ENCODE measurements around the gene FSHR.

Gene FSHR, protein sequence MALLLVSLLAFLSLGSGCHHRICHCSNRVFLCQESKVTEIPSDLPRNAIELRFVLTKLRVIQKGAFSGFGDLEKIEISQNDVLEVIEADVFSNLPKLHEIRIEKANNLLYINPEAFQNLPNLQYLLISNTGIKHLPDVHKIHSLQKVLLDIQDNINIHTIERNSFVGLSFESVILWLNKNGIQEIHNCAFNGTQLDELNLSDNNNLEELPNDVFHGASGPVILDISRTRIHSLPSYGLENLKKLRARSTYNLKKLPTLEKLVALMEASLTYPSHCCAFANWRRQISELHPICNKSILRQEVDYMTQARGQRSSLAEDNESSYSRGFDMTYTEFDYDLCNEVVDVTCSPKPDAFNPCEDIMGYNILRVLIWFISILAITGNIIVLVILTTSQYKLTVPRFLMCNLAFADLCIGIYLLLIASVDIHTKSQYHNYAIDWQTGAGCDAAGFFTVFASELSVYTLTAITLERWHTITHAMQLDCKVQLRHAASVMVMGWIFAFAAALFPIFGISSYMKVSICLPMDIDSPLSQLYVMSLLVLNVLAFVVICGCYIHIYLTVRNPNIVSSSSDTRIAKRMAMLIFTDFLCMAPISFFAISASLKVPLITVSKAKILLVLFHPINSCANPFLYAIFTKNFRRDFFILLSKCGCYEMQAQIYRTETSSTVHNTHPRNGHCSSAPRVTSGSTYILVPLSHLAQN
- long read RNA-seq, donor 1, result 0 reads
- long read RNA-seq, donor 2, result 0 reads
- long read RNA-seq, donor 3, result 0 reads
- long read RNA-seq, donor 4, result 0 reads
- long read RNA-seq, donor 5, result 0 reads
- long read RNA-seq, donor 6, result 0 reads
- long read RNA-seq, donor 7, result 0 reads
- long read RNA-seq, donor 8, result 0 reads

DNA sequence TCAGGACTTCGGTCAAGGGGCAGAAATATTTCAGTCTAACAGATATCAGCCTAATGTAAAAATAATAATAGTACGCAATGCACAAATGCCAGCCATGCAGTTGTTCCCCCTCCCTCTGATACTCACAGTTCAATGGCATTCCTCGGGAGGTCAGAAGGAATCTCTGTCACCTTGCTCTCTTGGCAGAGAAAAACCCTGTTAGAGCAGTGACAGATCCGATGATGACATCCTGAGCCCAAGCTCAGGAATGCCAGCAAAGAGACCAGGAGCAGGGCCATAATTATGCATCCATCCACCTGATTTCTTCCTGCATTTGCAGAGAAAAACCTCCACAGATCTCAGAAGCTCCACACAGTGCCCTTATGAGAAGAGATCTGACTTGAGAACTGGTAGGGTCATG is at the start of gene FSHR:
FSHR (minus strand) TSS at position 376 of the 400 bp plus-strand sequence; CDS start at position 278, 98 bp downstream.
- no peak for DNase-seq

DNA sequence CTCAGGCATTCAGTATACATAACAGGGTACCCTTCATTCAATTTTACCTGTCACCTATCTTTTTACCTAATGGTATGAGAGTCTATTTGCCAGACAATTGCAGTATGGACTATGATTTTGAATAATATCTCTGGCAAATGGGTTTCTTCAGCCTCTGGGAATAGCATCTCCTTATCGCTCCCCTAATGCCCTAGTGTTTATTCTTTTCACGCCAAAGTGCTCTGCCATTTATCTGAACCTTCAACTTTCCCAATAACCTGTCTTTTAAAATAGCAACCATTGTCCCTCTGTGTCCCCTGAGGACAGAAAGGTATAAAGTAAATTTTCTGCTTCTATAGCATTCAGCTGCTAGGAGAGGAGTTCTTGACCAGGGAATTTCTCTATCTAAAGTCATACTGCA is 45.0 kb upstream of the FSHR start:
- DNase-seq, result no peak

DNA sequence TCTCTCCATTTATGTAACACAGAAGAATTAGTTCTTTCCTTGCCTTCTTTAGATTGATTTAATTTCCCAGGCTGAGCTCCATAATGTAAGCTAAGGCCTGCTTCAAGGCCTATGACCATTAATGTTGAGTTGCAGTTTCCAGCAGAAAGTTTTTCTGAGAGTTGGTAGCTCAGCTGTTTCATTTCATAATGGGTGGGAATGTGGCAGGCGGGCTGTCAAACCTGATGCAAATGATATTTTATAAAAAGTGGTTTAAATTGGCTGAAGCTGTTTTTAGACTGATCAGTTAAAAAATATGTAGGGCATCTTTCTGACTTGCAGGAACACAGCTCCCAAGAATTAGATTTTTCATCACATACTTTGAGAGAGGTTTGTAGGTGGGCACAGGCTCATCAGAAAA is 40.4 kb upstream of the FSHR start:
- no peak for DNase-seq

DNA sequence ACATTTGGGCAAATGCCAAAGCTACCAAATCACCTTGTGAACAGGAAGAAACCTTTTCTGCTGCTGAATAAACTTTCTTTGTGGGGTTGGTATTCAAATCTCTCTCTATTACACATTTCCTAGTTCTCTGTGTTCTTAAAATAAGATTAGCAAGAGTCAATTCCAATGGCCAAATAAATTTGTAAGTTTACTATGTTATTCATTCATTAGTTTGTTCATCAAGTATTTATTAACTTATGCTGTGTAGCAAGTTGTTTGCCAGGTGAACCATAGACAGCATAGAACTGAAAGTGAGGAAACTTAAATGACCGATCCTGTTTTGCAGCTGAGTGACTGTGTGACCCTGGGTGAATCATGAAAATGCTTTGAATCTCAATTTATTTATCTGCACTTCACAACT is 37.7 kb upstream of the FSHR start:
- DNase-seq, result no peak

DNA sequence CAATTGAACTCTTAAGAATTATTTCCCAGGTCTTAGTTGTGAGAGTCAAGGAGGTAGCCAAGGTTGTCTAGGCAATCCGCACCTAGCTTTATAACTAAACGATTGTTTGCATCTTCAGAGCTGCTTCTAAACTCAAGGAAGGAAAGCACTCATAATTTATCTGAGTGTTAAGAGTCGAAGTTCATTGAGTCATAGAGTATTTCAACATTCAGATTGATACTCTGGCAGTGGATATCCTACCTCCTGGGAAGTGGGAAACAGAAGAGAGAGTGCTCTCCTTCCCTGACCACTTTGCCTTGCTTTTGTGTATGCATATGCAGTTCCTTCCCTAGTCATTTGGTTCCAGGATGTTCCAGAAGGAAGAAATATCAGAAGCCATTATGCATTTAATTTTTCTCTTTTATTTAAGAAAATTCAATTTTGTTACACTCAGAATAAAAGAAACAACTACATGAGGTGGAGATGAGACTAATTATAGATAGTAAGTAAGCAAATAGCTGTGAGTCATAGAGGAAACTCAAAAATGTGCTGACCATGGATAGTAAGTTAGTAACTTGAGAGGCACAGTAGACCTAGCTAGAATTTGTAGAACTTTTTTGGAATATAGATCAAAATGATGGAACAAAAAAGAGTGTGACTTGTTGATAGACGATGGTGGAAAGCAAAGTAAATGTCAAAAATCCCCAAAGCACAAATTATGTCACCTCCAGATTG is 35.4 kb upstream of the FSHR start:
- no peak for DNase-seq

DNA sequence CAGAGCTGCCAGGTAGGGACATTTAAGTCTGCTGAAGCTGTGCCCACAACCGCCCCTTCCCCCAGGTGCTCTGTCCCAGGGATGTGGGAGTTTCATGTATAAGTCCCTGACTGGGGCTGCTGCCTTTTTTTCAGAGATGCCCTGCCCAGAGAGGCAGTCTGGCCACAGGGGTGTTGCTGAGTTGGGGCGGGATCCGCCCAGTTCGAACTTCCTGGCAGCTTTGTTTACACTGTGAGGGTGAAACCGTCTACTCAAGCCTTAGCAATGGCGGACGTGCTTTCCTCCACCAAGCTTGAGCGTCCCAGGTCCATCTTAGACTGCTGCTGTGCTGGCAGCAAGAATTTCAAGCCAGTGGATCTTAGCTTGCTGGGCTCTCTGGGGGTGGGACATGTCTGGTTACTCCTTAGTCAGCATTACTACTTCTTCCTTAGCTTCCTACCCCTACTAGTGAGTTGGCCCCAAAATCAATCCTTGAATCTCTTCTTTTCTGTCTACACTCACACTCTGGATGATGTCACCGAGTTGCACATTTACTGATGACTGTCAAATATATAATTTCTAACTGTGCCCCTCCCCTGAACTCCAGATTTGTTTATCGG is 31.8 kb upstream of the FSHR start:
- no peak for DNase-seq

DNA sequence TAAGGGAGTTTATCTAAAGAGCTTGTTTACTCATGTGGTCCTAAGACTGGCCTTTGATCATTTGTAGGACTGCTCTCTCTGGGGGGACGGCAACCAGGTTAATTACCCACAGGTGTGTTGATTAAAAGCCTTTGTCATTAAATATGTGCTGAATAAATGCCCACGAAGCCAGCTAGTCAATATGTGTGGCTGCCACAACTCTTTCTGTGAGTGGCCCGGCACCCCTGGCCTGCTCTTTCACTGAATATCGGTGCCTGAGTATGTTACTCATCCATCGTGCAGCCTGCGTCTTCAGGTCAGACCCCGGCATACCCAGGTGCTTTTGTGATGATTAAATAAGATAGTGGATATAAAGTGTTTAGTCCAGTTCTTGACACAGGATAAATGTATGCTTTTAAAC is 24.3 kb upstream of the FSHR start:
- DNase-seq, result no peak

DNA sequence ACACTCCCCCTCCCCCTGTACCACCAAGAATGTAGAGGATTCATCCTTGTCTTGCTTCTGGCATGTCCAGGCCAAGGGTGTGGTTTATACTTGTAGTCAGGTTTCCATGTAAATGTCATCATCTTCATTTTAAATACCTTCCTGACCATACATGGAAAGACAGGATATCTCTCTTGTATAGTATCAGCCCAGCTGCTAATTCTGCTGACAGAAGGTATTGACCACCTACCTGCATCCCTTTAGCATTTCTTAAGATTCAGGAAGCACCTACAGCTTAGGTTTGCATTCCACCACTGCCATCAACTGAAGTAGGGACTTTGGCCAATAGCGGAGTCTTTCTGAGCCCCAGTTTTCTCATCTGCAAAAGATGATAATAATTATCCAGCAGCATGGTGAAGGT is 22.9 kb upstream of the FSHR start:
- DNase-seq, result no peak

DNA sequence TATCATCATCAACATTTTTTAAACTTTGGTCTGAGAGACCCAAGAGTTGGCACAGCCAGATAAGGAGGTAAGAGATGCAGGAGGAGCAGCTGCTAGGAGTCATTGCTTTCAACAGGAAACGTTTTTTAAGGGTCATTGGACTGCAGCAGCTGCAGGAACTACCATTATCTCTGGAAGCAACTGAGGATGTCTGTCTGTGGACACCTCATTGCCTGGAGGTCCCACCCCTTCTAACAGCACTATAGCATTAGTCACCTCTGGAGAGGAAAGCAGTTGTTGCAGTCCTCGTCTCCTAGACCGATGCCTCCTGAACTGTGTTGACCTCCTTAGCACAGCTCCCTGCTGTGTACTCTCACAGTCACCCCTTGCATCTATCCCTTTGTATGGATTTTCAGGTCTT is 21.5 kb upstream of the FSHR start:
- no peak for DNase-seq

DNA sequence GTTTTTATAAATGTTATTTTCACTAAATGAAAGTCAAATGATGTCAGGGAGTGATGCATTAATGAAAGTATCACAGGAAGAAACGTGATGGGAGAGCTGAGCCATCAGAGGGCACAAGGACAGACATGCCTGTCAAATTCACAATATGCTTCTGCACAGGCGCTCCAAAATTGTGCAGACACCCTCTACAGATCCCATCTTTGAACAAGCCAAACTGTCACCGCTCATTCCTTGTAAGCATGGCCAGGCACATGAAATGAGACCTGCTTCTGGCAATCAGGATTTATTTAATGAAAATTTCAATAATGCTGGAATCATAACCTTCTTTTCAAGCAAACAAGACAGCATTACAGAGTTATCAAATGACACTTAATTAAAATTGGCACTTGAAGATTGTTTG is 20.4 kb upstream of the FSHR start:
- no peak for DNase-seq

DNA sequence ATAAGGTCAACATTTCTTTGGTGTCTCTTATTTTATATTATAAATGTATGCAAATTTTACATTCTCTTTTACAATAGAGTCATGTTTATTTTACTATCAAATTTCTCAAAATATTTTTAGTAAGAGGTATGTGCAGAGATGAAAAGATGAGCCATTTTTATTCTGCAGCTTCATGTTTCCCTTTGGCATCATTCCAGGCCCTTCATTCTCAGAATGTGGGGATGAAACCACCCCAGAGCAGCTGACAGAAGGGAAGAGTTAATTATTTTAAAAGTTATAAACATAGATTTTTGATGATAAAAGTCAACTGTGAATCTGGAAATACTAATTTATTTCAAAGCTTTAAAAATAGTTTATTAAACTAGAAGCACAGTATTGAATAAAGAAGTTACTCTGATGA is 12.8 kb upstream of the FSHR start:
- no peak for DNase-seq

DNA sequence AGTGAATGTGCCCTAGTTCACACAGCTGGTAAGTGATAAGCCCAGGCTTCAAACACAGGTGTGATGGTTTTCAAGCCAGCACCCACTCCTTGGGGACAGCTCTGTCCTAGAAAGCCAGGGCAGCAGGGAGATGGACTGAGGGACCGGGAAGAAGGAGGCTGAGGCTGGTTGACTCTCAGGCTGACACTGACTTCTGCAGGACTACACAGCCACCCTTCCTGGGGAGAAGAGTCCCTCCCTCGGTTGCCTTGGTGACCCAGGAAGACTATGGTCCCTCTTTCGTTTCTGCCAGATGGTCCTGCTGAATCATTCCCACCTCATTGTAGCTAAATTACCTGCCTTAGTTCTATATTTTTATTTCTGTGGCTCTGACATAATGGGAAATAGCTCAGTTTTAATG is 11.3 kb upstream of the FSHR start:
- DNase-seq, result no peak

DNA sequence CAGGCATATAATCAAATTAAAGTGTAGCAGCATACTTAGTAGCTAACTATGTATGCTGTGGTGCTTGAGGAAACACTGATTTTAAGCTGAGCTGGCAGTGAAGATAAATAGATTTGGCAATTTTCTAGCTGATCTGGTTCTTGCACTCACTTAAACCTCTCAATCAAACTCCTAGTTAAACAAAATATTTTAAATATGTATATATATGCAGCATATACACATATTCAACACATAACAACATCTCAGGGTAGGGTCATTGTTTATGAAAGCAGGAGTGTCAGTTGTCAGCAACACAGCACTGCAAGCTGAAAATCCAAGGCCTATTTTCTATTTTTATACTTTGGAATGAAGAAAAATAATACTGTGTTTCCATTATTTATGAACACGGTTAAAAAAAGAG is 10.4 kb upstream of the FSHR start:
- no peak for DNase-seq

DNA sequence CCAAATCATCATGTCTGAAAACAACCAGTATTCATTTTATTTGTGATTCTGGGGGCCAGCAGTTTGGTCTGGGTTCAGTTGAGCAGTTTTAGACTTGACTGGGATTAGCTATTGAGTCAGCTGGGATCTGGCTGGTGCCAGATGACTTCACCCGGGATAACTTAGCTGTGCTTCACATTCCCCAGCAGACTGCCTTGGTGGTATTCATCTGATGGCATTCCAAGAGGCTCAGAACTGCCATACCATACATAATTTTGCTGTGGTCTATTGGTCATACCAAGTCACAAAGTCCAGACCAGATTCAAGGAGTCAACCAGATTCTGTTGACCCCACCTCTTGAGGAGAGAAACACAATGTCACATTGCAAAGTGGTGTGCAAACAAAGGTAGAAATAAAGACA is 7.8 kb upstream of the FSHR start:
- DNase-seq, result no peak

DNA sequence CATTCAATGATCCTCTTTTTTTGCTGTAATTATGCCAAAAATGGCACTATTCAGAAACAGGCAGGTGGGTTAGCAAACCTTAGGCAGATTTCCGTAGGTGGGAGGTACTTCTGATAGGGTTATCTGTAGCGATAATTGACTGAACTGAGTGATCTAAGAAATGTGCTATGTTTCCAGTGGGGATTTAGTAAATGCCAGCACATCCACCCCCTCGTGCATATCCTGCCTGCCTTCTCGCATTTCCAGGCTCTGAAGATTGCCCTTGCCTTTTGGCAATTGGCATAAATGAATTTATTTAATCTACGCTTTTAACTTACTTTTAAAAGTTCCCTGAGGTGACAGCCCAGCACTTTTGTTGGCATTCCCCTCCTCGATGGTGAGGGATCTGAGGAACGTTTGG is 576 bp upstream of the FSHR start:
- no peak for DNase-seq

DNA sequence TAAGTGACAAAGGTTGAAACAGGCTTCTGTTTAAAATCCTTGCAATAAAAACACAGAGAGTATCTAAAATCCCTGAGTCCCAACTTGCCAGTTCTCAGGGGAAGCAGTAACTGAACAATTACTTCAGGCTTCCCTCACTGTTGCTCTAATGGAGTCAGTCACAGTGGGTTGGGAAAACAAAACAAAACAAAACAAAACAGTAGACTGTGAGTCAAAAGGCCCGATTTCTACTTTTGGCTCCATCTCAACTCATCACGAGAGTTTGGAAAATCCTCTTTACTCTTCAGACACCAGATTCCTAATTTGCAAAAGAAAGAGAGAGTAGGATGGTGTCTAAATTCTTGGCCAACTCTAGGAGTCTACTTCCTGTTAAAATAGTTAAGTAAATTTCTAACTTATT is 1.1 kb downstream of the FSHR start:
- DNase-seq, result no peak

DNA sequence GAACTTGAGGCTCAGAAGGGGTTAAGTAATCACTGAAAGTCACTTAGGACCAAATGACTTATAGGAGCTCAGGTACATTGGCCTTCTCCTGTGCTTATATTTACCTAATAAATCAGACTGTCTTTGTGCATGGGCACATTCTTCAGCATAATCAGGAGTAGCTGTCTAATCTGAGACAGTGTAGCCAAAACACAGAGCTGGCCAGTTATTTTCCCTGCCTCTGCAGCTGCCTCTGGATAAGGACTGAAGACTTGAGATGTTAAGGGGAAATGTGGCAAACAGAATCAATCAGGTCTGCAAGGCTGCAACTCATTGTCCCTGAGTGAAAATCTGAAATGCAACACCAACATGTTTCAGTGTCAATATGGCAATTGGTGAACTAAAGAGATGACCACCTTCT is 1.5 kb downstream of the FSHR start:
- DNase-seq, result no peak

DNA sequence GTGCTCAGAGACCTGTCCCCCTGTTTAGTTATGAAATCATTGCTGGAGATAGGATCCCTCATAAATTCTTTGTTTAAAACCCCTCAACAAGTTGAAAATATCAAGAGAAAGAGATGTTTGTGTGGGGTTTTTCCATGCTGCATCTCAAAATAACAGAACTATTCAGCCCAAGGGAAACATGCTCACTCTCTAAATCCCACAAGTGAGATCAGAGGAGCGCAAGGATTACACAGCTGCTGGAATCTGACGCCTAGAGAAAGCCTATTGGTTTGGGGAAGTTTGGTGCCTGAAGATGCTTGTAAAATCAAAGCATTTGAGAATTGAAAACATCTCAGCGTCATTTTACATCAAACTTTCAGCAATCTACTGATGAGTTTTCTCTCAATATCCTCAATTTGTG is 7.9 kb downstream of the FSHR start:
- no peak for DNase-seq

DNA sequence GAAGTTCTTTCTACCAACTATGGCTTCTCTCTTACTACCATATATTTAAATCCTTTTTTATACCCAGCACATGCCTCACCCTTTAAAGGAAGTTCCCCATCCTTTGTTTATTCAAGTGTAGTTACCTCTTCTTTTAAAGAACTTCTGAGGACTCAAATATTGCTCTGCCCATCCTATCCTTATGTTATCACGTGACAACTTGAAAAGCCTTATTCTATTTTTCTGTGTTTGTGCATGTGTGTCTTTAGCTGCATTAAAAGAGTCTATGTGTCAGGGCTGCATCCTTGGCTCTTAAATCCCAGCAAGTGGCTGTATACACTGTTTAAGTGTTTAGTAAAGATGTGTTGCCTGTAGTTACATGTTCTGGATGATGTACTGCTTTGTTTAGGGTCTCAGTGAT is 22.5 kb downstream of the FSHR start:
- DNase-seq, result no peak

DNA sequence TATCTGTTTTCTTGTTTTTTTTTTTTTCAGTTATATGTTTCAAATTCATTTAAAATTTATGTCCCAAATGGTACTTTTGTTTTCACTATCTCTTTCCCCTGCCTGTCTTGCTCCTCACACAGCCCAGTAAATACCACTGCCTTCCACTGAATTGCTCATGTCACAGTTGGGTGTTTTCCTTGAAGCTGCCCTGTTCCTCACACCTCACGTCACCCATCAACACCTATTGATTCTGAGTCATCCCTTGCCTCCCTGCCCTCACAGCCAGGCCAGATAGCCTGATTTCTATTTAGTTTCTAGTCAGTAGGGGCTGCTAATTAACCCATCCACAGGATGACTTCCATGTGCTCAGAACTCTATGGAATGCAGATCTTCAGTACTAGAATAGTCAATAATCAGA is 25.3 kb downstream of the FSHR start:
- no peak for DNase-seq

DNA sequence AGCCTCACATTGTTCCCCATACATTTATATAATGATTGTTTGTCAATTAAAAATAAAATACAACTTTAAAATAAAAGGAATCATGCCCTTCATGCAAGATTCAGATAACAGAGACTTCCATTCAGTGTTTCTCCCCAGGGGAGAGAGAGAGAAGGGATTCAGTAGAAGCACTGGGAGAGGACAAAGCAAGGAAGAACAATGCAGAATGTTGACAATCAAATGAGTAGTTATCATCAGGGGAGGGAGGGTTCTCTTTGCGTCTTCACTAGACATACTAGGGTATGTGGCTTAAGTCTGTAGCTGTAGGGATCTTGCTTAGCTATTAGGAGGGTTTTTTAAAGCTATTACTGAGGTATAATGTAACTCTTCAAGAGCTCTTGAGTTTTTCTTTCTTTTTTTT is 30.7 kb downstream of the FSHR start:
- DNase-seq, result no peak

DNA sequence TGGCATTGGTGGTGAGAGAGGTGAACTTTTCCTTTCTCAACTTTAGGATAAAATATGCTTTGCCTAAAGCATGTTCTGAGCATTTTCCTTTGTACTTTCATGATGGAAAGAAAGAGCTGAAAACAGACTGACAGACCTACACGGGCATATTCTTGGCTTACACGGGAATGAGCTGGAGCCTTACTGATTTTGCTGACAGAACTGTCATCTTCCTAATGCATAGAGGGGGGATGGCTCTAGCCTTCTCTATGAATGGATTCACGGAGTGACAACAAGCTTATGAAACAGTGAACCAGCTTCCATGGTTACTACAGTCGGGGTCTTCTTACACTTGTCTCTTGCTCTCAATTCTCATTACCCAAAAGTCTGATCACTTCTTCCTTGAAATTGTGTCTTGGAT is 32.2 kb downstream of the FSHR start:
- no peak for DNase-seq

DNA sequence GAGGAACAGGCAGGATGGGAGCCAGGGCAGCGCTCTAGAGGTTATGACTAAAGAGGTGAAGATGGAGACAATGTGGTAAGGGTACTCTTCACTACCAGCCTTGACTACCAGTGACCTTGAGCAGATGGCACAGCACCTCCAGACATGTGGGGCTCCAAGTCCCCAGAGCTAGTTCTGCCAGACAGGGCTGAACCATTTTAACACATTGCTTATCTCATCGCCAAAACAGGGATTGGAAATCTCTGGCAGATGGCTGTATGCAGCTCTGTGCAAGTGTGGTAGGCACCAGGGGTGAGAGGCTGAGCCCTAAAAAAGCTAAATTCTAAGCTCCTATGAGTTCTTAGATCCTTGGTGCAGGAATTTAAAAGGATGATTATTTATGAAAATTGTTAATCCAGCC is 41.3 kb downstream of the FSHR start:
- no peak for DNase-seq
